ENCODE data around the gene OR10H4.

- no peak for TF ChIP-seq CTCF (IDR thresholded peaks at IDR 0.05)
- TF ChIP-seq POLR2A (IDR thresholded peaks at IDR 0.05) = no peak
Measured at GRCh38 chr19:15913384-15913783, 35.4 kb upstream of the OR10H4 start.

Measured in ovary (tissue), 3 donors.